HCT116 (cell line): Measurements from ENCODE around the gene ADAMTS13. TPM values are rescaled to one million over a fixed set of nuclear protein-coding genes. Genes with fewer than 3 reads are reported as not detected.

Source experiments
- ATAC-seq: fragments of 200-7000 bp; cut with Tn5 transposase; 2 replicates; pipeline ENCODE4 v1.9.1; 2020; ENCODE audit warnings: mild to moderate bottlenecking, moderate library complexity
- BruUV-seq: library from RNA; stranded (reverse); fragments of 400-500 nt; replicated peaks from 2 replicates; lab custom pipeline; 2021; lab: Mats Ljungman, UMichigan
- CTCF ChIA-PET: fragments of 300-600 bp; sonication (Branson Sonifier 250); formaldehyde crosslinking; loops from one replicate; lab custom pipeline; 2021; ENCODE audit warnings: antibody characterized with exemption; lab: Charles Lee
- POLR2A ChIA-PET: fragments of 300-600, 350-600 bp; sonication (Branson Sonifier 250); formaldehyde crosslinking; loops from one replicate; lab custom pipeline; 2021; ENCODE audit warnings: antibody characterized with exemption; lab: Charles Lee
- RAD21 ChIA-PET, 2 experiments: fragments of 300-600 bp; sonication (Branson Sonifier 250); formaldehyde crosslinking; loops; one replicate each; lab custom pipeline; 2023; ENCODE audit warnings: low total read pairs in 2 of 2; ENCODE audit not compliant: uncharacterized antibody in 2 of 2, unreplicated experiment in 2 of 2, low non-redundant PET in 1 of 2; lab: Charles Lee
- DNase-seq: peaks from one replicate; pipeline ENCODE4 v3.0.0-alpha.2; 2010; ENCODE audit warnings: low read depth, low spot score
- H2AFZ ChIP-seq: fragments of 200-600 bp; shearing (Covaris generic), sonication (generic); 2 replicates; pipeline ENCODE4 v1.6.1; 2017; ENCODE audit warnings: low read depth, mixed run types, mixed read lengths, antibody characterized with exemption, low read length; ENCODE audit not compliant: poor library complexity, severe bottlenecking
- H3K27ac ChIP-seq: 2 replicates; pipeline ENCODE4 v1.5.1; 2012; ENCODE audit warnings: low read depth, low read length
- H3K27me3 ChIP-seq: fragments of 200-600 bp; sonication (generic); 2 replicates; pipeline ENCODE4 v1.6.1; 2016; ENCODE audit warnings: mixed run types, low read length, mixed read lengths; ENCODE audit not compliant: insufficient read depth
- H3K36me3 ChIP-seq, 2 experiments: fragments of 200-500 bp in 1 of 2; fragments of 200-600 bp in 1 of 2; sonication (Bioruptor generic) in 1 of 2; sonication (generic) in 1 of 2; 2 replicates each; pipeline versions ENCODE4 v1.5.1 to v1.6.1; 2014 to 2016; ENCODE audit warnings: low read length in 2 of 2, inconsistent platforms in 1 of 2, mixed read lengths in 1 of 2, mixed run types in 1 of 2; ENCODE audit not compliant: insufficient read depth in 2 of 2, control insufficient read depth in 1 of 2
- H3K4me1 ChIP-seq, 2 experiments: fragments of 200-600 bp in 1 of 2; sonication (generic) in 1 of 2; 2 replicates each; pipeline versions ENCODE4 v1.5.1 to v1.6.1; 2012 to 2017; ENCODE audit warnings: low read length in 2 of 2, inconsistent platforms in 1 of 2, mild to moderate bottlenecking in 1 of 2, mixed read lengths in 1 of 2, mixed run types in 1 of 2, moderate library complexity in 1 of 2; ENCODE audit not compliant: insufficient read depth in 2 of 2, control insufficient read depth in 1 of 2
- H3K4me2 ChIP-seq: fragments of 200-600 bp; sonication (generic); 2 replicates; pipeline ENCODE4 v1.6.1; 2017; ENCODE audit warnings: mixed run types, low read length, mixed read lengths
- H3K4me3 ChIP-seq, 2 experiments: fragments of 200-600 bp in 1 of 2; sonication (generic) in 1 of 2; replicated peaks in 1 of 2; 2 replicates each; pipeline ENCODE4 v1.5.1; 2011 to 2016; ENCODE audit warnings: low read length in 2 of 2, control low read depth in 1 of 2, low read depth in 1 of 2, mild to moderate bottlenecking in 1 of 2, mixed read lengths in 1 of 2, mixed run types in 1 of 2
- H3K79me2 ChIP-seq: fragments of 200-600 bp; sonication (generic); 2 replicates; pipeline ENCODE4 v1.6.1; 2017; ENCODE audit warnings: mild to moderate bottlenecking, mixed run types, low read length, moderate library complexity, mixed read lengths; ENCODE audit not compliant: insufficient read depth
- H3K9ac ChIP-seq: fragments of 200-600 bp; sonication (generic); 2 replicates; pipeline ENCODE4 v1.6.1; 2016; ENCODE audit warnings: low read length, mixed read lengths
- H3K9me2 ChIP-seq: fragments of 200-600 bp; sonication (generic), shearing (Covaris generic); 2 replicates; pipeline ENCODE4 v1.6.1; 2017; ENCODE audit warnings: mixed run types, mild to moderate bottlenecking, moderate library complexity; ENCODE audit not compliant: insufficient read depth
- H3K9me3 ChIP-seq, 2 experiments: fragments of 200-500 bp in 1 of 2; fragments of 200-600 bp in 1 of 2; sonication (Bioruptor generic) in 1 of 2; sonication (generic) in 1 of 2; 2 replicates each; pipeline ENCODE4 v1.6.1; 2014 to 2017; ENCODE audit warnings: low read length in 2 of 2, mixed read lengths in 2 of 2, inconsistent platforms in 1 of 2, low read depth in 1 of 2, mild to moderate bottlenecking in 1 of 2, mixed run types in 1 of 2, moderate library complexity in 1 of 2; ENCODE audit not compliant: control insufficient read depth in 1 of 2, insufficient read depth in 1 of 2
- H4K20me1 ChIP-seq: fragments of 200-600 bp; sonication (generic), shearing (Covaris generic); 2 replicates; pipeline ENCODE4 v1.6.1; 2017; ENCODE audit warnings: mixed run types, mild to moderate bottlenecking, moderate library complexity; ENCODE audit not compliant: insufficient read depth
- CBX3 ChIP-seq: IDR thresholded peaks from 2 replicates; pipeline ENCODE4 v1.6.1; 2012; ENCODE audit warnings: low read depth
- CEBPB ChIP-seq: IDR thresholded peaks from 2 replicates; pipeline ENCODE4 v1.6.1; 2012; ENCODE audit warnings: low read depth
- ELF1 ChIP-seq: IDR thresholded peaks from 2 replicates; pipeline ENCODE4 v1.6.1; 2012; ENCODE audit warnings: low read depth, borderline replicate concordance
- EZH2phosphoT487 ChIP-seq: fragments of 200-600 bp; IDR thresholded peaks from 2 replicates; pipeline ENCODE4 v1.6.1; 2018; ENCODE audit warnings: antibody characterized with exemption, borderline replicate concordance
- FOSL1 ChIP-seq: IDR thresholded peaks from 2 replicates; pipeline ENCODE4 v1.6.1; 2012; ENCODE audit warnings: low read depth
- JUND ChIP-seq: IDR thresholded peaks from 2 replicates; pipeline ENCODE4 v1.6.1; 2012
- POLR2A ChIP-seq: IDR thresholded peaks from 2 replicates; pipeline ENCODE4 v1.7.0; 2011; ENCODE audit warnings: borderline replicate concordance; ENCODE audit not compliant: insufficient read depth, insufficient read length; ENCODE audit errors: extremely low read depth
- RAD21 ChIP-seq: IDR thresholded peaks from 2 replicates; pipeline ENCODE4 v1.6.1; 2012; ENCODE audit warnings: low read depth, mild to moderate bottlenecking
- SIN3A ChIP-seq: IDR thresholded peaks from 2 replicates; pipeline ENCODE4 v1.6.1; 2012; ENCODE audit warnings: low read depth
- ZNF274 ChIP-seq: fragments of 200-500 bp; sonication (Bioruptor generic); IDR thresholded peaks from 2 replicates; pipeline ENCODE4 v1.6.1; 2014; ENCODE audit warnings: mild to moderate bottlenecking, low read depth, low read length, inconsistent platforms
- intact Hi-C: fragments of 100-400 bp; cut with micrococcal nuclease; formaldehyde crosslinking; loops from 2 replicates; pipeline ENCODE4 v1.10.0; 2022
- total RNA-seq: library from RNA; stranded (reverse); gene quantifications from one replicate; pipeline ENCODE4 v1.2.1, GENCODE V29; 2021; ENCODE audit not compliant: unreplicated experiment
- TF ChIP-seq, protein P1 (sequence below), 3 experiments: fragments of 200-600 bp in 1 of 3; sonication (generic) in 1 of 3; IDR thresholded peaks in 2 of 3; conservative IDR thresholded peaks in 1 of 3; 2 replicates each; pipeline ENCODE4 v1.5.1; 2012 to 2017; ENCODE audit warnings: low read depth in 2 of 3, low read length in 2 of 3, antibody characterized with exemption in 1 of 3, borderline replicate concordance in 1 of 3, control low read depth in 1 of 3, mild to moderate bottlenecking in 1 of 3, mixed read lengths in 1 of 3, mixed run types in 1 of 3, moderate library complexity in 1 of 3; ENCODE audit not compliant: insufficient read depth in 1 of 3
- TF ChIP-seq, protein P2 (sequence below): IDR thresholded peaks from 2 replicates; pipeline ENCODE4 v1.6.1; 2012
- TF ChIP-seq, protein P3 (sequence below): IDR thresholded peaks from 2 replicates; pipeline ENCODE4 v1.6.1; 2011; ENCODE audit warnings: mild to moderate bottlenecking, low read length, moderate library complexity; ENCODE audit not compliant: insufficient replicate concordance; ENCODE audit errors: extremely low read depth

Gene ADAMTS13
- total RNA-seq, 1 experiment from 2014 or later, result 9.2 TPM

DNA sequence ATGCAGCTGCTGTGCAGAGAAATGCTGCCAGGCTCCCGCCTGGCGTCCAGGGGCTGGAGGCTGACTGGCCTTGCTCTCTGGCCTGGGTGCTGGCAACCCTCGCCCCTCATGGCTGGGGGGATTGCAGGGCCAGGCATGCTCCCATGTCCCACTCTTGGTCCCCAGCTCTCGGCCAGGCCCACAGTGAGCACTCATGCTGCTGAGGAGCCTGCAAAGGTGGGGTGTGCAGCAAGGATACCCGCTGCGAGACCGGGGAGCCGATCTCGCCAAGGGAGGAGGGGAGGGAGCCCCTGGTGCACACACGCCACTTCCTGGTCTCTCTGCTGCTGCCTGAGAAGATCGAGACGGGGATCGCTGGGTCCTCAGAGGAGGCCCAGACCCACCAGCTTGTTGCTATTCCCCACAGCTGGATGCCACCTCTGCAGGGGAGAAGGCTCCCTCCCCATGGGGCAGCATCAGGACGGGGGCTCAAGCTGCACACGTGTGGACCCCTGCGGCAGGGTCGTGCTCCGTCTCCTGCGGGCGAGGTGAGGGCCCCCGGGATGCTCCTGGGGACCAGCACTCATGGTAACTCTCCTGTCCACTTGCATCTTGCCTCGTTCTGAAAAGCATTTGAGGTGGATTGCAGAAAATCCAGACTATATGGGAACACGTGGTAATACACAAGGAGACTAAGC, 23.3 kb downstream of the ADAMTS13 start:
- TF ChIP-seq CEBPB (no peak), RAD21 (no peak), ELF1 (no peak)
- TF ChIP-seq, protein P1, sequence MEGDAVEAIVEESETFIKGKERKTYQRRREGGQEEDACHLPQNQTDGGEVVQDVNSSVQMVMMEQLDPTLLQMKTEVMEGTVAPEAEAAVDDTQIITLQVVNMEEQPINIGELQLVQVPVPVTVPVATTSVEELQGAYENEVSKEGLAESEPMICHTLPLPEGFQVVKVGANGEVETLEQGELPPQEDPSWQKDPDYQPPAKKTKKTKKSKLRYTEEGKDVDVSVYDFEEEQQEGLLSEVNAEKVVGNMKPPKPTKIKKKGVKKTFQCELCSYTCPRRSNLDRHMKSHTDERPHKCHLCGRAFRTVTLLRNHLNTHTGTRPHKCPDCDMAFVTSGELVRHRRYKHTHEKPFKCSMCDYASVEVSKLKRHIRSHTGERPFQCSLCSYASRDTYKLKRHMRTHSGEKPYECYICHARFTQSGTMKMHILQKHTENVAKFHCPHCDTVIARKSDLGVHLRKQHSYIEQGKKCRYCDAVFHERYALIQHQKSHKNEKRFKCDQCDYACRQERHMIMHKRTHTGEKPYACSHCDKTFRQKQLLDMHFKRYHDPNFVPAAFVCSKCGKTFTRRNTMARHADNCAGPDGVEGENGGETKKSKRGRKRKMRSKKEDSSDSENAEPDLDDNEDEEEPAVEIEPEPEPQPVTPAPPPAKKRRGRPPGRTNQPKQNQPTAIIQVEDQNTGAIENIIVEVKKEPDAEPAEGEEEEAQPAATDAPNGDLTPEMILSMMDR (IDR thresholded peaks at IDR 0.05 in 2 of 3, conservative IDR thresholded peaks at IDR 0.05 in 1 of 3; ENCODE audit: borderline replicate concordance in 1 of 3, insufficient read depth in 1 of 3, low read depth in 2 of 3, low read length in 2 of 3), result no peak
- TF ChIP-seq, protein P2, sequence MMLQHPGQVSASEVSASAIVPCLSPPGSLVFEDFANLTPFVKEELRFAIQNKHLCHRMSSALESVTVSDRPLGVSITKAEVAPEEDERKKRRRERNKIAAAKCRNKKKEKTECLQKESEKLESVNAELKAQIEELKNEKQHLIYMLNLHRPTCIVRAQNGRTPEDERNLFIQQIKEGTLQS, result no peak
- TF ChIP-seq, all 23 proteins: peak for 0
- BruUV-seq, result no TSS peak
- Histone ChIP-seq H2AFZ (no peak overlapping the region), H3K36me3 (no peaks in the 10 kb centered on the region), H3K4me2 (no peak overlapping the region), H3K27me3 (no peaks in the 10 kb centered on the region), H3K9me2 (no peaks in the 10 kb centered on the region), H3K9ac (no peak overlapping the region), H4K20me1 (no peaks in the 10 kb centered on the region), H3K27ac (no peak overlapping the region), H3K4me3 (no peak overlapping the region), H3K9me3 (no peaks in the 10 kb centered on the region), H3K79me2 (no peaks in the 10 kb centered on the region), H3K4me1 (peaks cover 11% of the 10 kb centered on the region in 2 experiments)
- ChIA-PET POLR2A (no interaction called here), RAD21 (no interaction called here), CTCF (no interaction called here)
- DNase-seq, result no peak
- intact Hi-C loops, result no loop called here
- ATAC-seq, result no peak

DNA sequence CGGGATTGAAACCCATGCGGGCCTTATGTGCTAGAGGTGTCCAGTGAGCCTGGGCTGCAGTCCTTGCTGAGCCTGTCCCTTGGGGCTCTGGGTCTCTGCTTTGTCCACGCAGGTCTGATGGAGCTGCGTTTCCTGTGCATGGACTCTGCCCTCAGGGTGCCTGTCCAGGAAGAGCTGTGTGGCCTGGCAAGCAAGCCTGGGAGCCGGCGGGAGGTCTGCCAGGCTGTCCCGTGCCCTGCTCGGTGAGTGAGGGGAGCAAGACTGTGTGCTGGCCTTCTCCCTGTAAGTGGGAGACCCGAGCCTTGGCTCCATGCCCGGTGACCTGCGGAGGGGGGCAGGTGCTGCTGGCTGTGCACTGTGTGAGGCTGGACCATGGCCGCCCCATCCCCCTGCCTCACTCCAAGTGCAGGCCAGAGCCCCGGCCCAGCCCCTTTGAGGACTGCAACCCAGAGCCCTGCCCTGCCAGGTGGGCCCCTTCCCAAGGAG, 26.4 kb downstream of the ADAMTS13 start:
- H3K27me3 ChIP-seq, result no peaks in the 10 kb centered on the region
- no peaks in the 10 kb centered on the region for H3K36me3 ChIP-seq
- CTCF ChIA-PET, result no interaction called here
- H3K9me3 ChIP-seq, result no peaks in the 10 kb centered on the region
- no peaks in the 10 kb centered on the region for H4K20me1 ChIP-seq
- H3K9me2 ChIP-seq, result no peaks in the 10 kb centered on the region
- no peak overlapping the region for H2AFZ ChIP-seq
- no peak overlapping the region for H3K4me2 ChIP-seq
- H3K4me3 ChIP-seq, result no peak overlapping the region
- RAD21 ChIA-PET, result no interaction called here
- H3K9ac ChIP-seq, result no peak overlapping the region
- POLR2A ChIA-PET, result no interaction called here
- H3K4me1 ChIP-seq, result peaks cover 12 to 14% of the 10 kb centered on the region in 2 experiments
- DNase-seq (no peak), ATAC-seq (no peak)
- H3K27ac ChIP-seq, result no peak overlapping the region
- BruUV-seq, result no TSS peak
- intact Hi-C loops, result no loop called here
- TF ChIP-seq CEBPB (no peak), SIN3A (no peak), EZH2phosphoT487 (no peak), ELF1 (no peak), JUND (no peak), POLR2A (no peak), RAD21 (no peak), CBX3 (no peak), ZNF274 (no peak), FOSL1 (no peak)
- TF ChIP-seq, protein P3, sequence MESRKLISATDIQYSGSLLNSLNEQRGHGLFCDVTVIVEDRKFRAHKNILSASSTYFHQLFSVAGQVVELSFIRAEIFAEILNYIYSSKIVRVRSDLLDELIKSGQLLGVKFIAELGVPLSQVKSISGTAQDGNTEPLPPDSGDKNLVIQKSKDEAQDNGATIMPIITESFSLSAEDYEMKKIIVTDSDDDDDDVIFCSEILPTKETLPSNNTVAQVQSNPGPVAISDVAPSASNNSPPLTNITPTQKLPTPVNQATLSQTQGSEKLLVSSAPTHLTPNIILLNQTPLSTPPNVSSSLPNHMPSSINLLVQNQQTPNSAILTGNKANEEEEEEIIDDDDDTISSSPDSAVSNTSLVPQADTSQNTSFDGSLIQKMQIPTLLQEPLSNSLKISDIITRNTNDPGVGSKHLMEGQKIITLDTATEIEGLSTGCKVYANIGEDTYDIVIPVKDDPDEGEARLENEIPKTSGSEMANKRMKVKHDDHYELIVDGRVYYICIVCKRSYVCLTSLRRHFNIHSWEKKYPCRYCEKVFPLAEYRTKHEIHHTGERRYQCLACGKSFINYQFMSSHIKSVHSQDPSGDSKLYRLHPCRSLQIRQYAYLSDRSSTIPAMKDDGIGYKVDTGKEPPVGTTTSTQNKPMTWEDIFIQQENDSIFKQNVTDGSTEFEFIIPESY, result no peak
- H3K79me2 ChIP-seq, result no peaks in the 10 kb centered on the region
